GM18858 (cell line): ENCODE results near the gene SIRT7.

Experiments
- ATAC-seq: cut with Tn5 transposase; IDR thresholded peaks from one replicate; pipeline ENCODE4 v1.9.1; 2021; ENCODE audit not compliant: unreplicated experiment

Gene SIRT7

GRCh38 chr17:81867170-81867990, 50.6 kb downstream of the SIRT7 start:
- no peak for ATAC-seq

DNA sequence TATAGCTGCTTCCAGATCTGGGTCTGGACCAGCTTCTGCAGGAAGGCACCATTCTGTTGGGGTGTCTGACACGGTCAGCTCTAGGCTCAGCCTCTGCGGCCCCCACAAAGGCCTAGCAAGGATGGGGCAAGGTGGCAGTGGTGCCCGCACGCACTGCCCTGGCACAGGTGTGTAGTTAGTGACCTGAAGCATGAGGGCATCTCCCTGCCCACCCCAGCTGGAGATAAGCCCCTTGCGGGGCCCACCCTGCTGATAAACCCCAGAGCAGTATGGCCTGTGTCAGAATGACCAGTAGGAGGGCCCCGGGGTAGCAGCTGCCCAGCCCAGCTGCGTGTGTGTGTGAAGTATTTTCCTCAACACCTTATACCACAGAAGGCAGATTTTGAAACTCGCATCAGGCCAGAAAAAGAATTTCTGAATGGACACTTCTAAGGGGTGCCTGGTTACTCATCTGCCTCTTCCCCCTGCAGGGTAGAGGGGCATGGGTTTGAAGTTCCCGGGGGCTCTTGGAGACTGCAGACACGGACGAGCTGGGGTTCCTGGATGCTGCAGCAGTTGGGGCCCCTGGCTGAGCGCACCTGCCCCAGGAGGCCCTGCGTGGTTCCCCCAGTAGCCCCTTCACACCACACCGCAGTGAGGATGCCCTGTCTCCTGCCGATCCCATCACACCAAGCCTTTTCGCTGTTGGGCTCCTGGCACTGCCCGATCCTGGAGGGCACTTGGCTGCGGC, 51.4 kb downstream of the SIRT7 start:
- no peak for ATAC-seq

DNA sequence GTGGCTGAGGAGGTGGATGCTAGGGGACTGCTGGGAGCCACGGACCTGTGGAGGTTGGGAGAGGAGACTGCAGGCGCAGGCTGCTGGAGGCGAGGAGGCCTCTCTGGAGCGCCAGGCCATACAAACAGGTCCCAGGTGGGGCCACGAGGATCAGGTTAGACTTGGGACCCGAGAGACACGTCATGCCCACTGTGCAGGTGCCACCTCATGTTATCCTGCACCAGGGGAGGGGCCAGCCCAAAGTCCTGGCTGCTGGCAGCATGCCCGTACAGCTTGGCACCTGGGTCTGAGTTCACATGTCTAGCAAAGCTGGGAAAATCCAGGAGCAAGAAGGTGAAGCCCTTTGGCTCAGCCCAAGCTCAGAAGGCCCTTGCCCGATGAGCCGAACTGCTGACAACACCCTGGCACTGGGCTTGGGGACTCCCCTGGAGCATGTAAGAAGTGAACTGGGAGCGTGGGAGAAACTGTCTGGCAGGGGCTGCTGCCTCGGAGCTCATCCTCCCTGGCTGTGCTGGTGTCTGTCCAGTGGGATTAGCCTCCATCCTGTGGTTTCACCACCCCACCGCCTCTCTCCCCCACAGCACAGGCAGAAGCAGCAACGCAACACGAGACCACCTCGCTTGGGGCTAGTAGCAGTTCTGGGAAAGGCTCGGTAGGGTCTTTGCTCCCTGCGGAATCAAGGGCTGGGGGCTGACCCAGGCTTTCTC, 52.1 kb downstream of the SIRT7 start:
- ATAC-seq, result no peak

GRCh38 chr17:81865358-81865732, 52.6 kb downstream of the SIRT7 start:
- ATAC-seq, result no peak

DNA sequence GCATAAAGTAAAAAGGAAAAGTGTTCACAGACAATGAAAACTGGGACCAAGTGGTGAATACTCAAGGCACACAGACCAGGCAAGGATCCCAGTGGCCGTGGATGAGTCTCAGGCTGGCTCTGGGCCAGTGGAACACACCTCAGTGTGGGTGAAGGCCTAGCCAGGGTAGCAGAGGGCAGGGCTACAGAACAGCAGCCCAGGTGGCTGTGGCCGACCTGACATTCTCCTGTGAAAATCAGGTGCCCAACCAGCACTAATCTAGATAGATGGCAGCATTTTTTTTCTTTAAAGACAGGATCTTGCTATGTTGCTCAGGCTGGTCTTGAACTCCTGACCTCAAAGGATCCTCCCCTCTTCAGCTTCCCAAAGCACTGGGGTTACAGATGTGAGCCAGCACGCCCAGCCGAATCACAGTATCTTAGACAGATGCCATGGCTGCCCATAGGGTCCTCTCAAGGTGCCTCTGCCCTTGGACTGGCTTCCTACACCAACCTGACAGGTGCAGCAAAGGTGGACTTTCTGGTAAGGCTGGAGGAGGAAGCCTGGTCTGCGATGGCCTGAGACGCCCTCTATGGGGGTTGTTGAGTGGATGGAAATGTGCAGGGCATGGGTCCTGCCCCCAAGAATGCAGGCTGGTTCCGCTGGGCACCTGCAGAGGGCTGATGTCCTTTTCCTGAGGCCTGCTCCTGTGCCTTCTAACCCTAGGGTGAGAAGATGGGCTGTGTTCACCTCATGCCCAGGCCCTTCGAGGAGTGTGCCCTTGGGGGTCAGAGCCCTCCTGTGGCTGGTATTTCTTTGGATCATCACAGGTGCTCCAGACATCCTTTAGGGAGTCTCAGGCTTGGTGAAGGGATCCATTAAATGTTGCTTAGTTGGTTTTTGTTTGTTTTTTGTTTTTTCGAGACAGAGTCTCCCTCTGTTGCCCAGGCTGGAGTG, 53.9 kb downstream of the SIRT7 start:
- no peak for ATAC-seq

DNA sequence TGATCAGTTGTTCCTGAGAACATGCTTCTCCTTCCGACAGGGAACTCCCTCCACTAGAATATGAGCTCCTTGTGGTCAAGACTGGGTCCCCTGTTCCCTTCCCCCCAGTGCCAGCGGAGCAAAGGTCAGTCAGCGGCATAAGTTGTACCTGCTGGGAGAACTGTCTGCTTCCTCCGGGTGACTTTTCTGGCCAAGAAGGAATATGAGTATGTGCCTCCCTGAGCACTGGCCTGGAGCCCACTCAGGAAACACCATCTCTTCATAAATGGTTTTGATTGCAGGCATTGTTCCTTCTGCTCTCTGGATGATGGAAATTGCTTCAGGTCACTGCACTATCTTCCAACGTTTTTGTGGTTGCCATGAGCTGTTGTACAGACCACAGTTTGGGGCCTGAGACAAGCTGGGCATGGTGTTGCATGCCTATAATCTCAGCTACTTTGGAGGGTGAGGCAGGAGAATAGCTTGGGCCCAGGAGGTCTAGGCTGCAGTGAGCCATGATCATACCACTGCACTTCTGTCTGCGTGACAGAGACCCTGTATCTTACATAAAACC, 54.8 kb downstream of the SIRT7 start:
- no peak for ATAC-seq
